A549 (cell line): ENCODE data around the gene RGS6.

ENCODE experiments used
- KDM5A ChIP-seq: fragments of 200-600 bp; sonication (generic); IDR thresholded peaks from 2 replicates; pipeline ENCODE4 v1.6.1; 2016; ENCODE audit warnings: antibody characterized with exemption, mild to moderate bottlenecking
- POLR2A ChIP-seq: IDR thresholded peaks from 2 replicates; pipeline ENCODE4 v1.6.1; 2012; ENCODE audit warnings: mild to moderate bottlenecking, low read length
- RAD21 ChIP-seq, 2 experiments: fragments of >200 bp in 1 of 2; sonication (Bioruptor Twin) in 1 of 2; formaldehyde crosslinking in 1 of 2; IDR thresholded peaks in 1 of 2; conservative IDR thresholded peaks in 1 of 2; 2 replicates in 1 of 2; 3 replicates in 1 of 2; pipeline ENCODE4 v1.6.1; 2012 to 2018; ENCODE audit warnings: inconsistent platforms in 1 of 2
- SMC3 ChIP-seq: fragments of >200 bp; sonication (Bioruptor Twin); formaldehyde crosslinking; IDR thresholded peaks from 3 replicates; pipeline ENCODE4 v1.6.1; 2018; ENCODE audit warnings: inconsistent platforms
- ZC3H11A ChIP-seq: fragments of 450-650 bp; IDR thresholded peaks from 2 replicates; pipeline ENCODE4 v1.6.1; 2014; ENCODE audit warnings: antibody characterized with exemption, mild to moderate bottlenecking
- TF ChIP-seq, protein P1 (sequence below): fragments of >200 bp; sonication (Bioruptor Twin); formaldehyde crosslinking; IDR thresholded peaks from 3 replicates; pipeline ENCODE4 v1.5.1; 2016
- TF ChIP-seq, protein P2 (sequence below): IDR thresholded peaks from 2 replicates; pipeline ENCODE4 v1.6.1; 2012

DNA sequence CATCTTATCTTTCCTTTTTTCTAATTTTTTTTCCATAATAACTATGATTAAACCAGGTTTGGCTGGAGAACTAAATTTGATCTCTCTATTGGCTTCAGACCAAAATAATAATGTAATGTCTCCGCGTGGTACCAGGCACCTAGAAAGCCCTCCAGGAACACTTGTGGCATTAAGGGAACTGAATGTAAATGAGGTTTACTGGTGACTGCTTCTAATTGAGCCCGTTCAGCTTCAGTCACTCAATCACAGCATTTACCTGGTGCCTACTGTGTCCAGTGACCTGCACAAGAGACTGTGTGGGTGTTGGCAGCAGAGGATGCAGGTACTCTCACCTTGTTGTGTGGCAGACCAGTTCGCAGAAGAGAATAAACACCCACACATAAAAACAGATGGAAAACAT, 659.2 kb downstream of the RGS6 start:
- no peak for TF ChIP-seq KDM5A
- TF ChIP-seq RAD21 (conservative IDR thresholded peaks at IDR 0.05 in 1 of 2, IDR thresholded peaks at IDR 0.05 in 1 of 2), result no peak
- no peak for TF ChIP-seq POLR2A
- no peak for TF ChIP-seq ZC3H11A
- TF ChIP-seq, protein P1, sequence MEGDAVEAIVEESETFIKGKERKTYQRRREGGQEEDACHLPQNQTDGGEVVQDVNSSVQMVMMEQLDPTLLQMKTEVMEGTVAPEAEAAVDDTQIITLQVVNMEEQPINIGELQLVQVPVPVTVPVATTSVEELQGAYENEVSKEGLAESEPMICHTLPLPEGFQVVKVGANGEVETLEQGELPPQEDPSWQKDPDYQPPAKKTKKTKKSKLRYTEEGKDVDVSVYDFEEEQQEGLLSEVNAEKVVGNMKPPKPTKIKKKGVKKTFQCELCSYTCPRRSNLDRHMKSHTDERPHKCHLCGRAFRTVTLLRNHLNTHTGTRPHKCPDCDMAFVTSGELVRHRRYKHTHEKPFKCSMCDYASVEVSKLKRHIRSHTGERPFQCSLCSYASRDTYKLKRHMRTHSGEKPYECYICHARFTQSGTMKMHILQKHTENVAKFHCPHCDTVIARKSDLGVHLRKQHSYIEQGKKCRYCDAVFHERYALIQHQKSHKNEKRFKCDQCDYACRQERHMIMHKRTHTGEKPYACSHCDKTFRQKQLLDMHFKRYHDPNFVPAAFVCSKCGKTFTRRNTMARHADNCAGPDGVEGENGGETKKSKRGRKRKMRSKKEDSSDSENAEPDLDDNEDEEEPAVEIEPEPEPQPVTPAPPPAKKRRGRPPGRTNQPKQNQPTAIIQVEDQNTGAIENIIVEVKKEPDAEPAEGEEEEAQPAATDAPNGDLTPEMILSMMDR, result no peak
- TF ChIP-seq, protein P2, sequence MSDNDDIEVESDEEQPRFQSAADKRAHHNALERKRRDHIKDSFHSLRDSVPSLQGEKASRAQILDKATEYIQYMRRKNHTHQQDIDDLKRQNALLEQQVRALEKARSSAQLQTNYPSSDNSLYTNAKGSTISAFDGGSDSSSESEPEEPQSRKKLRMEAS, result no peak
- no peak for TF ChIP-seq SMC3
